Erythroblast (primary cell): ENCODE measurements around the gene IRF2.
"Not testable (repeated sequence)": the region's sequence is repeated elsewhere in the genome, so short reads cannot be mapped to it uniquely, and the experiment has no call there.

Experiments used
- DNase-seq, 2 experiments: peaks; one replicate each; lab custom pipeline; 2025; lab: John Stamatoyannopoulos, UW
- GATA1 ChIP-seq: IDR thresholded peaks from 2 replicates; pipeline ENCODE4 v1.6.1; 2011; ENCODE audit warnings: low read depth, mild to moderate bottlenecking, control low read depth, low read length, moderate library complexity
- POLR2A ChIP-seq: IDR thresholded peaks from 2 replicates; pipeline ENCODE4 v1.6.1; 2011; ENCODE audit warnings: mild to moderate bottlenecking, low read length

Gene IRF2

GRCh38 chr4:184355111-184355604 lies 119.2 kb downstream of the IRF2 start:
- TF ChIP-seq POLR2A, result no peak
- peak; percentile 44 to 48 for DNase-seq

DNA sequence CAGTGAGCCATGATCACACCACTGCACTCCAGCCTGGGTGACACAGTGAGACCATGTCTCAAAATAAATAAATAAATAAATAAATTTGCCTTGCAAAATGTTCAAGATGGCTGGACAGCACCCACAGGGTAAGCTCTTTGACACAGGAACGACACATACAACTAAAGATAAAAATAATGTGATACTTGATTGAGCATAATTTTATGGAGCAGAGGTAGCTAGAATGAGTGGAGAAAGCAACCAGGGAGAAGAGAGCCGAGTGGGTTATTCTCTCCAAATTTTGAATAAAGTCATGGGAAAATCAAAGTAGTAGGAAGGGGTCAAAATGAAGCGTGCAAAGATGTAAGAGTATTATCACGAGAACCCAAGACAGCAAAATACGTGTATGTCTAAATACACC lies 121.5 kb downstream of the IRF2 start:
- no peak for DNase-seq

DNA sequence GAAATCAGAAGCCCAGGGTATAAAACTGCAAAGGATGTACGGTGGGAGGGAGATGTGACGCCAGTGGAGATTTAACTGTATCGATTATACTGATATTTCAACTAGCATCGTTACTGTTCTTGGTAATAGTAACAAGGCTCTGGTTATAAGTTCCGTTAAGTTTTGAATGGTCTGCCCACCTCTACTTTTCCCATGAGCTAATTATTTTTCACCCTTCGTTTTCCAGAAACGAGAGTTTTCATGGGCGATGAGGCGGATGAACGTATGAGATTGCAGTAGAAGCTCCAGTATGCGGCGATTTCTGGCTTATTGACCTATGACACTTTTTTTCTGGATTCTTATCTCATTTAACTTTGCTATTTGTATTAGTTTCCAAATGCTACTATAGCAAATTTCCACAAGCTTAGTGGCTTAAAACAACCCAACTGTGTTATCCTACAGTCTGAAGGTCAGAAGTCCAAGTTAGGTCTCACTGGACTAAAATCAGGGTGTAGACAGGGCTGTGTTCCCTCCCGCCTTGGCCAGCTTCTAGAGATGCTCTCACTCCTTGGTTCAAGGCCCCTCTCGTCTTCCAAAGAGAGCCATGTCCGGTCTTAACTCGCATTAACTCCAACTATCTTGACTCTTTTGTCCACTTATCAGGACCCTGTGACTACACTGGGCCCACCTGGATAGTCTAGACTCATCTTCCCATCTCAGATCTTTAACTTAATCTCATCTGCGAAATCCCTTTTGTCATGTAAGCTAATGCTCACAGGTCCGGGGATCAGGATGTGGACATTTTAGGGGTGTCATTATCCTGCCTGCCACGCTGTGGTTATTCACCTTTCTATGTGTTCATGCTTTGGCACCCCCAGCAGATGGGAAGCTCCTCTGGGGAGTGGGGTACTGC lies 122.5 kb downstream of the IRF2 start:
- no peak for DNase-seq
- no peak for TF ChIP-seq GATA1
- no peak for TF ChIP-seq POLR2A

More for the DNA sequence above, 121.5 kb downstream of the IRF2 start:
- no peak for TF ChIP-seq POLR2A
- TF ChIP-seq GATA1, result no peak

DNA sequence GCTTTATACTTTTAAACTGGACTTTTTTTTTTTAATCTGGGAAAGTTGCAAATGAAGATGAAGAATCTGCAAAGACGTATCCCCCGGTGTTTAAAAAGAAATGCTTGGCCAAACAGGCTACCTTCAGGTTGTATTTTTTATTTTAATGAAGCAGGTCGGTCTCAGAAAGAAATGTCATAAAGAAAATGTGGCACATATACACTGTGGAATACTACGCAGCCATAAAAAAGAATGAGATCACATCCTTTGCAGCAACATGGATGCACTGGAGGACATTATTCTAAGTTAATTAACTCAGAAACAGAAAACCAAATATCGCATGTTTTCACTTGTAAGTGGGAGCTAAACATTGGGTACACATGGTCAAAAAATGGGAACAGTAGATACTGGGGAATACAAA lies 123.4 kb downstream of the IRF2 start:
- no peak for DNase-seq
- TF ChIP-seq GATA1, result no peak
- no peak for TF ChIP-seq POLR2A

GRCh38 chr4:184350213-184350817 lies 124.0 kb downstream of the IRF2 start:
- TF ChIP-seq GATA1 (no peak), POLR2A (no peak)
- no peak for DNase-seq

GRCh38 chr4:184349283-184350039 lies 124.9 kb downstream of the IRF2 start:
- no peak for DNase-seq
- TF ChIP-seq GATA1 (no peak), POLR2A (no peak)

DNA sequence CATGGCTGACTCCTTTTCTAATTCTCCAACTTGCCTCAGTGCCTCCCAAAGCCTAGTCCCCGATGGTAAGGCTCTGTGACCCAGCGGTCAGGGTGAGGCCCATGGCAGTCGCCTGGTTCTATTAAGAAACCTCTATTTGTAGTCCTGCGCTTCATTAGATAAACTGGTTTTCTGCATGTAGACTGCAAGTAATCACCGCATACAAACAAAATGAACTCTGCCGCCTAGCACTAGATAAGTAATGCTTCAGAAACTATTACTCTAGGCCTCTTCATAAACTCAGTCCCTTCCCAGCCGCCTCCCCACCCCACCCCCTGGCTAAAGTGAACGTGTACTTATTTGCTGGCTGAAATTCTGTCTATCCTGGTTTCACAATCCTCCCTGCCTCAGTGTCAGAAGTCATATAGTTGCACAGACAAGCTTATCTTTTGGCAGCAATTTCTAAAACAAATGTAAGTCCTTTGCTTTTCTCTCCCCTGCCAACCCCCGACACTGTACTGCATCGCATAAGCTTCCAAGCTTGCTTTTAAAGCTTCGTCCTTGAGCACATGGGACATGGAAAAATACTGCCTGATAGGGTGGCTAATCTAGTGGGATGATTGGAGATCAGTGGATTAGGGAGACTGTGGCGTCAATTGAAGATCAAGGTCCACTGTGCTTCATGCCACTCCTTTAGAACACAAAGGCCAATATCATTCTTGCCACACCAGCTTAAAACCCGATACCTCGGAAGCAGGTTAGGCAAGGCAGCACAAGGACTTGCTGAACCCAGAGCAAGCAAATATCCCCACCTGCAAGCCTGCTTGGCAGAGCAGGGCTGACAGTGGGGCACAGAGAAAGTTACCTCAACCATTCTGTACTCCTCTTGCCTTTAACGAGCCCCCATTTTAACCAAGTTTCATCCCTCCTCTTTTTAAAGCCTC lies 125.8 kb downstream of the IRF2 start:
- peak in 1 of 2 experiments; percentile 11 for DNase-seq
- TF ChIP-seq POLR2A (no peak), GATA1 (no peak)

DNA sequence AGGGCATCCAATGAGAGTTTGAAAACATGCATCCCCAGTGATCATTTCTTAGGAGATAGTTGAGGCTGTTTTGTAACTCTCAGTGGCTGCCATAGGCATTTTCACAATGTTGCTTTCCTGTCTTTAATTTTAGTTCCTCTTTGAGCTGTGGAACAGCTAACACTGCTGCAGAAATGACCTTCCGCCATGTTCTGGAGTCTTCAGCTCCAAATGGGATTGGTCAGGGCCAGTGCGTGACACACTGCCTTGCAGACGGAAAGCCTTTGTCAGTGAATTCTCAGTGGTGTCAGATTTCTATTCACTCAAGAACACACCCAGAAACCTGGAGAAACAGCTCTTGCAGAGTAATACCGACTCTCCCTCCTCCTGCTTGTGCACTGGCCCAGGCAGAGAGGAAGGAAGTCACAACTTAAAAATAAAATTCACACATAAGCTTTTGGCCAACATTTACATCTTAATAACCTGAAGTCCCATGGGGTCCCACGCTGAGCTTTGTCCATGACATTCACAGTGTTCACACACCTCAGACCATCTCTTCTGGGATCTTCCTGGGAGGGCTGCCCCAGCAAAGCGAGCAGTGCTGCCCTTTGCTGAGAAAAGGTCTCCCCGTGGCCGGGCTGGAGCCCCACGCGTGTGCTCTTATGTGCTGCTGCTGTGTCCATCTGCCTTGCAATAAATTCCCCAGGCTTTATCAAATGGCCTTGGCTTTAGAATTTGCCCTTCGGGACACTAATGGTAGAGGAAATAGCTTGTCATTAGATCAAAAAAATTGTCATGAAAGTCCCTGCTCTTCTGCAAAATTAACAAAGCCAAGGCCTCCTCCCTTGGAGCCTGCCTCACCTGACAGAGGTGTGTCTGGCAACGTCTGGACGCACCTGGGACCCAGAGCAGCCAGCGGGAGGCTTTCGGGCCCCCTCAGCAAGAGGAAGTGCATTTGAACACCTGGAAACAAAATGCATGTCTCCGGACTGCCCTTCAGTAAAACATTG lies 126.8 kb downstream of the IRF2 start:
- TF ChIP-seq POLR2A (no peak), GATA1 (no peak)
- no peak for DNase-seq

DNA sequence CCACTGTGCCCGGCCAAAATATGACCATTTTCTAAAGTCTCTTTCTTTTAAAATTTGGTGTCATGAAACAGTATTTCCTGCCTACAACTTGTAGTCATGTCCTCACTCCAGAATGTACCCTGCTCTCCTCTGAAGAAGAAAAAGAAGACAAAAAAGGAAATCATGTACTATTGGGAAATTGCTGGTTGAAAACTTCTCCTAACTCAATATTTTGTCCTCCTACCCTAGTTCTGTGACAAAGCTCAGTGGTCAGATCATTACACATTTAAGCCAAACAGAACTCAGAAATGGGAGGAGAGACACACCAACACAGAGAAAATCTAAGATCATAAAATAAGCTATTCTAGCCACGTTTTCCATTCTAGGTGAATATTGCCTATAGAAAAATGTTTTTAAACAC lies 127.7 kb downstream of the IRF2 start:
- DNase-seq, result no peak
- TF ChIP-seq POLR2A, result no peak
- no peak for TF ChIP-seq GATA1

GRCh38 chr4:184346273-184346672 lies 128.1 kb downstream of the IRF2 start:
- not testable (repeated sequence) for DNase-seq

- TF ChIP-seq POLR2A (no peak), GATA1 (no peak)
- no peak for DNase-seq
Measured at GRCh38 chr4:184345573-184345922, 128.8 kb downstream of the IRF2 start.
